GM19023 (cell line): ENCODE measurements around the gene IDUA.
"Not testable (repeated sequence)": the region's sequence is repeated elsewhere in the genome, so short reads cannot be mapped to it uniquely, and the experiment has no call there.

Experiments
- ATAC-seq: cut with Tn5 transposase; IDR thresholded peaks from one replicate; pipeline ENCODE4 v1.9.1; 2021; ENCODE audit warnings: mild to moderate bottlenecking, moderate library complexity; ENCODE audit not compliant: unreplicated experiment

The IDUA gene

GRCh38 chr4:1043162-1043561 lies 56.3 kb downstream of the IDUA start:
- no peak for ATAC-seq

DNA sequence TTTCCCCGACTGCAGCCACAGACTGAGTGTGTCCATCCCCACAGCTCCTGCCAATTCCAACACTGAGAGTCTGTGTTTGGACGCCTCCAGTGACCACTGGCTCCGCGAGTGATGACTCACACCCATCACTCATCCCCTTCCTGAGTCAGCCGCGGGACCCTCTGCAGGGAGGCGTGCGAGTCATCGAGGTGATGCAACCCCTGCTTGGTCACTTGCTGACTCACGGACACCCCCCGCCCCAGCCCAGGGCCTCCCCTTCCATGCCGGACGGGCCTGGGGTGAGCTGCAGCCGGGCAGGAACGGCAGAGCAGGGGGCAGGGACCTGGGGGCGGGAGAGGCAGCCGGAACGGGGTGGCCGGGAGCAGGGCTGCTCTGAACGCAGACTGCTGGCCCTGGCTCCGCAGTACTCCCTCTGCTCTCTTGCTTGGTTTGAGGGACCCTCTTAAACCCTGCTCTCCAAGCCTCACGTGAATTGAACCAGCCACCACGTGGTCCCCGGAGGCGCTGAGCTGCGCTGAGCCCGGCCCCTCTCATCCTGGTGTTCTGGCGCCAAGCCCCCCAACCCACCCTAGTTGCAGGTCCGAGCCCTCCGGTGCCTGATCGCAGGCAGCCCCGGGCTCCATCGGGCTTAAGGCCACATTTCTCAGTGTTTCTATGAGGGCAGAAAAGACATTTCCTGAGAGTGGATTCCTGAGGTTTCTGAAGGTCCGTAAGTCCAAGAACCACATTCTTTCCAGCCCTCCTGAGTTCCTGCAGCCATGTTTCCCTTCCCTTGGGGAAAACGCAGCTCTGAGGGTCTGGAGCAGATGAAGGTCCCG lies 57.0 kb downstream of the IDUA start:
- no peak for ATAC-seq

DNA sequence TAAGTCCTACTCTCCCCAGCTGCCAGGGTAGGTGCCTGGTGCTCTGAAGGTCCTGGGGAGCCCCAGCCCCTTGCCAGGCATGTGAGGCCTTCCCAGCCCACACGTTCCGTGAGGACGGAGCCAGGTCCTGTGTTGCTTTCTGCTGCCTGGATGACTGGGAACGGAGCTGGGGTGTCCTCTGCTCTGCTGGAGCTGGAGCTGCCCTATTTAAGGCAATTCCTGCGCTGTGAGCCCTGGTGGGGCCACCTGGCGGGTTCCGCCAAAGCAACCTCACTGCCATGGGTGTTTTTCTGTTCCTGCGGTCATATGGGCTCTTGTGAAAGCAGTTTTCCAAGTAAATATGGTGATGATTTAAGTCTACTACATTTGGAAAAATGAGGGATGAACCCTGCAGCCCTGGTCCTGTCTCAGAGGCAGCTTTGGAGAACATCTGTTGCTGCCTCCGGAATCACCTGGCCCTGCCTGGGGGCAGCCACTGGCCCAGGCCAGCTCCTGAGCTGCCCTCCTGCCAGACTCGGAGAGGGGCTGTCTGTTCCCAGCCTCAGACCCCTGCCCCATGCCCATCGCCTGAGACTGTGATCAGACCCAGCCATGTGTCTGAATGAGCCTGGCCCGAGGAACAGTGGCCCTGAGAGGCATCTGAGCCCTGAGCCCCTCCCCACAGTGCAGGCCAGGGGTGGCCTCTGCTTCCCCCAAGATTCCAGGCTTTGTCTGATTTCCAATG lies 57.8 kb downstream of the IDUA start:
- ATAC-seq, result no peak

GRCh38 chr4:1045193-1045594 lies 58.4 kb downstream of the IDUA start:
- ATAC-seq, result no peak

GRCh38 chr4:1045595-1046201 lies 58.9 kb downstream of the IDUA start:
- no peak for ATAC-seq

DNA sequence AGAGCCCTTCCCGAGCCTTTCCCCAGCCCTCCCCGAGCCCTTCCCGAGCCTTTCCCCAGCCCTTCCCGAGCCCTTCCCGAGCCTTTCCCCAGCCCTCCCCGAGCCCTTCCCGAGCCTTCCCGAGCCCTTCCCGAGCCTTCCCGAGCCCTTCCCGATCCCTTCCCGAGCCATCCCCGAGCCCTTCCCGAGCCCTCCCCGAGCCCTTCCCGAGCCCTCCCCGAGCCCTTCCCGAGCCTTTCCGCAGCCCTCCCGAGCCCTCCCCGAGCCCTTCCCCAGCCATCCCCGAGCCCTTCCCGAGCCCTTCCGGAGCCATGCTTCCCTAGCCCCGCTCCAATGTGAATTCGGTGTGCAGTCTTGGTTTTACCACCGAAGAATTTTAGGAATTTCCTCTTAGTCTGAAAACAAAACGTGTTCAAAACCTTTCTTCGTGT lies 59.8 kb downstream of the IDUA start:
- ATAC-seq, result not testable (repeated sequence)

GRCh38 chr4:1047106-1047975 lies 60.5 kb downstream of the IDUA start:
- no peak for ATAC-seq

DNA sequence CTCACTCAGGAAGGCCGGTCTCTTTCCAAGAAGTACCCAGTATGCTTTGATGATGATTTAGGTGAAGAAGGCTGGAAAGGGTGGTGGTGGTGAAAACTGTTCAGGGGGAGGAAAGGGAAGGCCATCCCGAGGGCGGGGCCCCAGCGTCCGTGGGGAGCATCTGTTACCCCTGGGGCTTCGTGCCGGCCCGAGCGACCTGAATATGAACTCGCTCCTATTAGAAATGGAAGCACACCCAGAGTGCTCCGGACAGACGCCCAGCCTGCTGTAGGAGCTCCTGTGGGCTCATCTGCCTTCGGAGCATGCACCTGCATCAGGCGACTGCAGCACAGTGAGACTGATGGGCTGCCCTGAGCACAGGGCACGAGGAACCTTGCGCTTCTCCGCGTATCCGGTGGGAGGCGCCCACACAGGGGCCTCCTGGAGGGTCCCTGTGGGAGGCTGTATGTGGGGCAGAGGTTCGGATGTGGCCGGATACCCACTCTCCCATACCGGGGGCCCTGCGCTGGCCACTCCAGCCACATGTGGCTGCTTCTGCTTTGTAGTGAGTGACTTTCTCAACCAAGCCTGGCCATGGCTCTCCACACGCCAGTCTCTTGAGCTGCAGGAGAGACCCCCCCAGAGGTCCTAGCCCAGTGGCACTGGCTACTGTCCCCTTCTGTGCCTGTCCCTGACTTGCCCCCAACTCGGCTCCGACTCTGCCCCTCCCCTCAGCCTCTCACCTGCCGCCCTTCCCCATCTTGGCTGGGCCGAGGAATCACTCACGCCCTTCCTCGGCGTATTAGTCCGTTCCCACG lies 61.3 kb downstream of the IDUA start:
- ATAC-seq, result no peak

DNA sequence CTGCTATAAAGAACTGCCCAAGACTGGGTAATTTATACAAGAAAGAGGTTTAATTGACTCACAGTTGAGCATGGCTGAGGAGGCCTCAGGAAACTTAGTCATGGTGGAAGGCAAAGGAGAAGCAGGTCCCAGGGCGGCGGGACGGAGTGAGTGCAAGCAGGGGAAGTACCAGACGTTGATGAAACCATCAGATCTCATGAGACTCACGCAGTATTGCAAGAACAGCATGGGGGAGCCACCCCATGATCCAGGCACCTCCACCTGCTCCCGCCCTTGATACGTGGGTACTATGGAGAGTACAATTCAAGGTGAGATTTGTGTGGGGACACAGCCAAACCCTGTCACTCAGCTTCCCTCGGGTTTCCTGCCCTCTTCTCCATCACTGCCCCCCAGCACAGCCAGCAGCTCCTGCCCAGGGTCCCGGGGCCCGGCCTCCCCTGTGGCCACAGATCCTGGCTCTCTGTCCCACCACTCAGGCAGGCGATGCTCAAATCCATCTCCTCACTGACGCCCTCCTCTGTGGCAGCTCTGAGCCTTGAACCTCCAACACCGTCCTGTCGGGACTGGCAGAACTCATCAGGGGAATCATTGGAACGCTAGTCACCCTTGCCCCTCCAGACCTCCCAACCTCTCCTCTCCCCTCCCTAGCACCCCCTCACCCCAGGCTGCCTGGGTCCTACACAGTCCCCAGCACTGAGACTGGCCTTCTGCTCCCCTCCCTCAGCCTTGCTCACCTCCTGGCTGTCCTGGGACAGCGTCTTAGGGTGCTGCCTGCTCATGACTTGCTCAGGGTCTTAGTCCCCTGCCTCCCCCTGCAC lies 62.1 kb downstream of the IDUA start:
- ATAC-seq, result no peak

- no peak for ATAC-seq
Measured at GRCh38 chr4:1049591-1049905, 62.7 kb downstream of the IDUA start.

GRCh38 chr4:1050486-1051213 lies 63.8 kb downstream of the IDUA start:
- no peak for ATAC-seq

DNA sequence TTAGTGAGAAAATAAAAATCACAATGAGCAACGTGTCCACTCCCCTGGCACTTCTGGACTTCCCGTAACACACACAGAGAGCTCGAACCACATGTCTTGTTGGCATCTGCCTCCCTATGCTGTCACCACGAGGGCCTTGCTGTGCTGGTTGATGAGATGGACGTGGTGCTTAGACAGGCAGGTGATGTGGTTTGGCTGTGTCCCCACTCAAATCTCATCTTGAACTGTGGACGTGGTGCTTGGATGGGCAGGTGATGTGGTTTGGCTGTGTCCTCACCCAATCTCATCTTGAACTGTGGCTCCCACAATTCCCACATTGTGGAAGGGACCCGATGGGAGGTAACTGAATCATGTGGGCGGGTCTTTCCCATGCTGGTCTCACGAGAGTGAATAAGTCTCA lies 64.6 kb downstream of the IDUA start:
- ATAC-seq, result no peak

DNA sequence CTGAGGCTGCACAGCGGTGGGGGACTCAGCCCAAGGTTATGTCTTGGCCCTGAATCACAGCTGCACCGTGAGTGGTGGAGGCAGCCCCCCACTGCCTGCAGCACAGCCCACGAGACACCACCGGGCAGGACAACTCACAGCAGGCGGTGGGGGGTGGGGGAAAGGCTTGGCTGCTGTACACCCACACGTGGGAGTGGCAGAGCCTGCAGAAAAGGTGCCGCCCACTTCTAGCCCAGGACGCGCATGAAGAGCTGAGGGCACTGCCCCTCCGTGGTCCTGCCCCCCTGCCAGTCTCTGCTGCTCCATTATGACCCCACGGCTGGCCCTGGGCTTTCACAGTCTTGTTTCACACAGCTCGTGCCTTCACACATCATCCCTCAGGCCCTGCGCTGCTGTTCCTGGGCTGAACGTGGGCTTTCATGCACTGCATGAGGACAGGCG lies 65.4 kb downstream of the IDUA start:
- ATAC-seq, result no peak

- ATAC-seq, result no peak
Measured at GRCh38 chr4:1053080-1053661, 66.3 kb downstream of the IDUA start.

- not testable (repeated sequence) for ATAC-seq
Measured at GRCh38 chr4:1053891-1054290, 67.0 kb downstream of the IDUA start.
